SK-N-SH (cell line): ENCODE measurements around the gene TBX19. TPM values are rescaled to one million over a fixed set of nuclear protein-coding genes. Genes with fewer than 3 reads are reported as not detected.

ENCODE experiments used
- CTCF ChIA-PET: fragments of 300-600, 350-600 bp; formaldehyde crosslinking; extraction: SDS; loops from one replicate; lab custom pipeline; 2021; lab: Yijun Ruan, JAX
- POLR2A ChIA-PET: fragments of 350-600 bp; sonication (Branson Sonifier 250); formaldehyde crosslinking; extraction: SDS; loops from one replicate; lab custom pipeline; 2020; ENCODE audit warnings: antibody characterized with exemption, inconsistent platforms; lab: Yijun Ruan, JAX
- DNase-seq: peaks from one replicate; pipeline ENCODE4 v3.0.0; 2012
- H2AFZ ChIP-seq: fragments of 200-600 bp; sonication (generic); 2 replicates; pipeline ENCODE4 v1.8.1; 2016; ENCODE audit warnings: antibody characterized with exemption, mild to moderate bottlenecking, low read depth
- H3F3A ChIP-seq: fragments of 200-600 bp; sonication (generic); replicated peaks from 2 replicates; pipeline ENCODE3; 2016; ENCODE audit warnings: antibody characterized with exemption, mild to moderate bottlenecking; ENCODE audit not compliant: insufficient read depth
- H3K27ac ChIP-seq, 2 experiments: fragments of 200-500 bp in 1 of 2; fragments of 200-600 bp in 1 of 2; sonication (Bioruptor generic) in 1 of 2; sonication (generic), shearing (Covaris generic) in 1 of 2; 2 replicates each; pipeline versions ENCODE4 v1.5.1 to v1.6.1; 2014 to 2016; ENCODE audit warnings: low read depth in 2 of 2, inconsistent platforms in 1 of 2, low read length in 1 of 2, mild to moderate bottlenecking in 1 of 2, mixed read lengths in 1 of 2
- H3K27me3 ChIP-seq: fragments of 200-600 bp; sonication (generic), shearing (Covaris generic); 2 replicates; pipeline ENCODE4 v1.6.1; 2016; ENCODE audit warnings: mixed run types; ENCODE audit not compliant: insufficient read depth
- H3K36me3 ChIP-seq, 2 experiments: fragments of 200-500 bp in 1 of 2; fragments of 200-600 bp in 1 of 2; sonication (Bioruptor generic) in 1 of 2; sonication (generic) in 1 of 2; replicated peaks in 1 of 2; 2 replicates each; pipeline versions ENCODE3 to v1.5.1; 2014 to 2016; ENCODE audit warnings: low read length in 1 of 2, mild to moderate bottlenecking in 1 of 2; ENCODE audit not compliant: insufficient read depth in 2 of 2, control insufficient read depth in 1 of 2
- H3K4me1 ChIP-seq, 2 experiments: fragments of 200-500 bp in 1 of 2; fragments of 200-600 bp in 1 of 2; sonication (Bioruptor generic) in 1 of 2; sonication (generic), shearing (Covaris generic) in 1 of 2; 2 replicates each; pipeline versions ENCODE4 v1.5.1 to v1.6.1; 2014 to 2016; ENCODE audit warnings: low read depth in 1 of 2, low read length in 1 of 2, mixed run types in 1 of 2; ENCODE audit not compliant: insufficient read depth in 2 of 2, control insufficient read depth in 1 of 2
- H3K4me2 ChIP-seq: fragments of 200-600 bp; sonication (generic), shearing (Covaris generic); 2 replicates; pipeline ENCODE4 v1.6.1; 2017; ENCODE audit warnings: mixed run types
- H3K4me3 ChIP-seq, 2 experiments: fragments of 200-500 bp in 1 of 2; fragments of 200-600 bp in 1 of 2; sonication (Bioruptor generic) in 1 of 2; sonication (generic), shearing (Covaris generic) in 1 of 2; 2 replicates each; pipeline versions ENCODE4 v1.5.1 to v1.8.1; 2014 to 2016; ENCODE audit warnings: low read depth in 2 of 2, inconsistent platforms in 1 of 2, low read length in 1 of 2, mild to moderate bottlenecking in 1 of 2, mixed read lengths in 1 of 2, moderate library complexity in 1 of 2
- H3K79me2 ChIP-seq: fragments of 200-600 bp; sonication (generic); 2 replicates; pipeline ENCODE4 v1.8.1; 2017; ENCODE audit warnings: mild to moderate bottlenecking; ENCODE audit not compliant: insufficient read depth
- H3K9ac ChIP-seq: fragments of 200-600 bp; sonication (generic); 2 replicates; pipeline ENCODE4 v1.6.1; 2017; ENCODE audit warnings: mixed run types
- H3K9me2 ChIP-seq: fragments of 200-600 bp; sonication (generic); 2 replicates; pipeline ENCODE4 v1.6.1; 2017; ENCODE audit warnings: mixed run types
- H3K9me3 ChIP-seq: fragments of 200-600 bp; sonication (generic); 2 replicates; pipeline ENCODE4 v1.6.1; 2017; ENCODE audit warnings: mixed run types, mild to moderate bottlenecking, moderate library complexity
- H4K20me1 ChIP-seq: fragments of 200-600 bp; sonication (generic); 2 replicates; pipeline ENCODE4 v1.6.1; 2017; ENCODE audit warnings: mild to moderate bottlenecking, mixed run types; ENCODE audit not compliant: insufficient read depth
- CHD2 ChIP-seq: fragments of 150-350 bp; IDR thresholded peaks from 2 replicates; pipeline ENCODE4 v1.6.1; 2018; ENCODE audit warnings: low read length; ENCODE audit not compliant: partially characterized antibody
- CTCF ChIP-seq: fragments of 200-600 bp; sonication (generic); IDR thresholded peaks from 2 replicates; pipeline ENCODE4 v1.6.1; 2017; ENCODE audit warnings: antibody characterized with exemption, mild to moderate bottlenecking, moderate library complexity
- ELF1 ChIP-seq: IDR thresholded peaks from 2 replicates; pipeline ENCODE4 v1.4.0; 2012
- GATA2 ChIP-seq: sonication (generic); formaldehyde crosslinking; IDR thresholded peaks from 2 replicates; pipeline ENCODE4 v1.5.0; 2020; ENCODE audit warnings: mild to moderate bottlenecking, missing genetic modification reagents
- IRF3 ChIP-seq: fragments of 150-350 bp; IDR thresholded peaks from 2 replicates; pipeline ENCODE4 v1.6.1; 2016; ENCODE audit warnings: mild to moderate bottlenecking, low read depth, low read length
- MEF2A ChIP-seq: IDR thresholded peaks from 2 replicates; pipeline ENCODE4 v1.4.0; 2012; ENCODE audit warnings: low read depth, borderline replicate concordance
- MXI1 ChIP-seq: IDR thresholded peaks from 2 replicates; pipeline ENCODE4 v1.6.1; 2012; ENCODE audit warnings: mild to moderate bottlenecking, low read depth, low read length, improper control_type of control experiment
- NFIC ChIP-seq: IDR thresholded peaks from 2 replicates; pipeline ENCODE4 v1.4.0; 2012; ENCODE audit warnings: borderline replicate concordance
- PBX3 ChIP-seq: IDR thresholded peaks from 2 replicates; pipeline ENCODE4; 2012
- RCOR1 ChIP-seq: fragments of 150-350 bp; IDR thresholded peaks from 2 replicates; pipeline ENCODE4 v1.6.1; 2017; ENCODE audit warnings: antibody characterized with exemption, low read length
- REST ChIP-seq: IDR thresholded peaks from 2 replicates; pipeline ENCODE4 v1.6.1; 2012; ENCODE audit warnings: mild to moderate bottlenecking, low read depth, low read length, moderate library complexity
- SIN3A ChIP-seq: IDR thresholded peaks from 2 replicates; pipeline ENCODE4 v1.6.1; 2012; ENCODE audit warnings: low read depth, mild to moderate bottlenecking, low read length, moderate library complexity, borderline replicate concordance
- ZBTB33 ChIP-seq: IDR thresholded peaks from 2 replicates; pipeline ENCODE4 v1.4.0; 2012; ENCODE audit warnings: low read depth, borderline replicate concordance
- WGBS: methylation state at CpG from one replicate; pipeline ENCODE4 v1.1.6; 2017; ENCODE audit warnings: low lambda C conversion rate; 5-methylcytosine and 5-hydroxymethylcytosine counted together
- polyA plus RNA-seq, 3 experiments: library from polyadenylated mRNA; depleted of rRNA; stranded (reverse); fragments of >200 nt; gene quantifications; 2 replicates each; pipeline ENCODE4 v1.2.3, GENCODE V29; 2012

TBX19 gene
- polyA plus RNA-seq, 1 of the 3 experiments (the other 2 are of a cell fraction): 2.7 TPM

GRCh38 chr1:168321945-168322344, 41.3 kb downstream of the TBX19 start (continued):
- TF ChIP-seq REST (no peak), MXI1 (no peak), PBX3 (no peak), SIN3A (no peak), NFIC (no peak), IRF3 (no peak), RCOR1 (no peak), CHD2 (no peak), ELF1 (no peak), CTCF (peak; percentile 57)
- TF ChIP-seq, all 33 proteins: peak for 2

- Histone ChIP-seq H2AFZ (no peak overlapping the region), H3K9me3 (no peaks in the 10 kb centered on the region), H4K20me1 (no peaks in the 10 kb centered on the region), H3K27ac (no peak overlapping the region), H3K4me1 (peaks cover 0 to 8% of the 10 kb centered on the region in 2 experiments; a peak in 1 of 4 replicates), H3F3A (peaks cover 11% of the 10 kb centered on the region), H3K36me3 (peaks cover 0 to 3% of the 10 kb centered on the region in 2 experiments), H3K27me3 (no peaks in the 10 kb centered on the region), H3K9me2 (no peaks in the 10 kb centered on the region), H3K9ac (no peak overlapping the region), H3K4me3 (no peak overlapping the region), H3K4me2 (no peak overlapping the region), H3K79me2 (no peaks in the 10 kb centered on the region)
- no peak for DNase-seq
- CTCF ChIA-PET: interaction anchor here (1.0 kb wide), 1 partner anchor 18 kb away, joined by 3 read pairs; no protein-coding TSS in a partner anchor
- POLR2A ChIA-PET: no interaction called here
- TF ChIP-seq MEF2A: no peak
- TF ChIP-seq ZBTB33: no peak
- no peak for TF ChIP-seq GATA2
- no peak for TF ChIP-seq SIN3A
- 45% methylated on average over 4 of the region's 4 CpGs for WGBS
Observed at GRCh38 chr1:168324745-168325425, 44.2 kb downstream of the TBX19 start.
